GM21390 (cell line): Measurements from ENCODE around the gene PRICKLE3.

Experiments
- ATAC-seq: cut with Tn5 transposase; IDR thresholded peaks from one replicate; pipeline ENCODE4 v1.9.1; 2021; ENCODE audit not compliant: unreplicated experiment

Gene PRICKLE3

GRCh38 chrX:49208399-49208798 lies 22.2 kb upstream of the PRICKLE3 start:
- no peak for ATAC-seq

GRCh38 chrX:49206543-49206942 lies 20.4 kb upstream of the PRICKLE3 start:
- ATAC-seq: no peak

GRCh38 chrX:49205443-49205842 lies 19.3 kb upstream of the PRICKLE3 start:
- ATAC-seq: no peak

GRCh38 chrX:49204709-49205108 lies 18.5 kb upstream of the PRICKLE3 start:
- no peak for ATAC-seq

GRCh38 chrX:49204017-49204416 lies 17.8 kb upstream of the PRICKLE3 start:
- no peak for ATAC-seq

- no peak for ATAC-seq
Measured at GRCh38 chrX:49203536-49203935, 17.4 kb upstream of the PRICKLE3 start.

- ATAC-seq: no peak
Measured at GRCh38 chrX:49202022-49202421, 15.8 kb upstream of the PRICKLE3 start.

GRCh38 chrX:49199906-49200771 lies 14.0 kb upstream of the PRICKLE3 start, which contains the start of gene SYP:
TSS of gene SYP (minus strand) at chrX:49200193. CDS start at chrX:49200186, 7 bp downstream.
- peak; percentile 93 for ATAC-seq

- no peak for ATAC-seq
Measured at GRCh38 chrX:49199315-49199595, 13.1 kb upstream of the PRICKLE3 start.

- ATAC-seq: no peak
Measured at GRCh38 chrX:49198540-49199314, 12.6 kb upstream of the PRICKLE3 start.

GRCh38 chrX:49197543-49198087 lies 11.4 kb upstream of the PRICKLE3 start:
- ATAC-seq: no peak

GRCh38 chrX:49193542-49193964 lies 7.4 kb upstream of the PRICKLE3 start:
- no peak for ATAC-seq

- no peak for ATAC-seq
Measured at GRCh38 chrX:49192722-49193328, 6.7 kb upstream of the PRICKLE3 start.

- no peak for ATAC-seq
Measured at GRCh38 chrX:49191574-49192011, 5.4 kb upstream of the PRICKLE3 start.

GRCh38 chrX:49190821-49191573 lies 4.8 kb upstream of the PRICKLE3 start:
- ATAC-seq: peak; percentile 86

GRCh38 chrX:49189606-49190005 lies 3.4 kb upstream of the PRICKLE3 start:
- no peak for ATAC-seq

GRCh38 chrX:49188468-49189076 lies 2.4 kb upstream of the PRICKLE3 start:
- no peak for ATAC-seq

GRCh38 chrX:49187526-49187925 lies 1.4 kb upstream of the PRICKLE3 start:
- ATAC-seq: no peak

GRCh38 chrX:49187028-49187394 lies 838 bp upstream of the PRICKLE3 start:
- no peak for ATAC-seq
